CD14-positive monocyte (primary cell): ENCODE measurements around the gene DNM2. TPM values are rescaled to one million over a fixed set of nuclear protein-coding genes. Genes with fewer than 3 reads are reported as not detected.

Source experiments
- DNase-seq, 3 donors: peaks; one replicate each; pipeline ENCODE4 v3.0.0-alpha.2; 2011 to 2022
- H2AFZ ChIP-seq: 2 replicates; pipeline ENCODE4 v1.6.0; 2012; ENCODE audit warnings: mild to moderate bottlenecking, low read depth, low read length, inconsistent platforms; ENCODE audit not compliant: insufficient read depth, poor library complexity, severe bottlenecking
- H3K27ac ChIP-seq, 2 donors: 1 replicate in 1 of 2; 2 replicates in 1 of 2; pipeline ENCODE4 v1.5.1; 2012 to 2013; ENCODE audit warnings: low read length in 2 of 2, control low read depth in 1 of 2, inconsistent platforms in 1 of 2, low read depth in 1 of 2, mild to moderate bottlenecking in 1 of 2
- H3K27me3 ChIP-seq, 2 donors: one replicate each; pipeline versions ENCODE4 v1.6.0 to v1.6.1; 2011 to 2013; ENCODE audit warnings: low read length in 2 of 2; ENCODE audit not compliant: control insufficient read depth in 2 of 2, insufficient read depth in 2 of 2
- H3K36me3 ChIP-seq, 2 donors: replicated peaks in 1 of 2; 1 replicate in 1 of 2; 2 replicates in 1 of 2; pipeline versions ENCODE4 v1.5.1 to v1.6.1; 2012 to 2013; ENCODE audit warnings: low read length in 2 of 2, control low read depth in 1 of 2, inconsistent platforms in 1 of 2, mild to moderate bottlenecking in 1 of 2; ENCODE audit not compliant: insufficient read depth in 2 of 2, control insufficient read depth in 1 of 2
- H3K4me1 ChIP-seq, 2 donors: 1 replicate in 1 of 2; 2 replicates in 1 of 2; pipeline versions ENCODE4 v1.5.1 to v1.6.1; 2012 to 2013; ENCODE audit warnings: low read length in 2 of 2, control low read depth in 1 of 2, inconsistent platforms in 1 of 2, mild to moderate bottlenecking in 1 of 2, moderate library complexity in 1 of 2; ENCODE audit not compliant: insufficient read depth in 2 of 2, control insufficient read depth in 1 of 2
- H3K4me2 ChIP-seq: replicated peaks from 2 replicates; pipeline ENCODE3; 2012; ENCODE audit warnings: low read length, moderate library complexity, mild to moderate bottlenecking; ENCODE audit not compliant: poor library complexity, severe bottlenecking; ENCODE audit errors: extremely low read depth
- H3K4me3 ChIP-seq, 3 experiments: fragments of 200-600 bp in 1 of 3; sonication (generic) in 1 of 3; replicated peaks in 1 of 3; 1 replicate in 2 of 3; 2 replicates in 1 of 3; pipeline ENCODE4 v1.5.1; 2011 to 2013; ENCODE audit warnings: low read length in 3 of 3, mild to moderate bottlenecking in 3 of 3, control low read depth in 2 of 3, low read depth in 2 of 3, inconsistent platforms in 1 of 3, moderate library complexity in 1 of 3
- H3K79me2 ChIP-seq: 2 replicates; pipeline ENCODE4 v1.6.0; 2012; ENCODE audit warnings: mild to moderate bottlenecking, control low read depth, inconsistent platforms, low read length, moderate library complexity; ENCODE audit not compliant: insufficient read depth
- H3K9ac ChIP-seq: 2 replicates; pipeline ENCODE4 v1.6.0; 2017; ENCODE audit warnings: low read length, mild to moderate bottlenecking; ENCODE audit not compliant: insufficient read depth, poor library complexity, severe bottlenecking
- H3K9me3 ChIP-seq, 2 donors: replicated peaks in 1 of 2; 1 replicate in 1 of 2; 2 replicates in 1 of 2; pipeline versions ENCODE4 v1.5.1 to v1.6.1; 2012 to 2013; ENCODE audit warnings: low read length in 2 of 2, control low read depth in 1 of 2; ENCODE audit not compliant: control insufficient read depth in 1 of 2, insufficient read depth in 1 of 2
- H4K20me1 ChIP-seq: 2 replicates; pipeline ENCODE4 v1.6.0; 2012; ENCODE audit warnings: mild to moderate bottlenecking, low read length, control low read depth, moderate library complexity; ENCODE audit not compliant: insufficient read depth
- H3K27ac Mint-ChIP-seq, 7 donors: one replicate each; pipeline ENCODE4 v1.8.0; 2020; ENCODE audit warnings: mild to moderate bottlenecking in 7 of 7, mixed read lengths in 7 of 7, moderate library complexity in 6 of 7, inconsistent platforms in 2 of 7
- H3K27me3 Mint-ChIP-seq, 3 donors: one replicate each; pipeline ENCODE4 v1.8.0; 2021 to 2022; ENCODE audit warnings: low read depth in 3 of 3, mild to moderate bottlenecking in 3 of 3, mixed read lengths in 3 of 3, moderate library complexity in 3 of 3, inconsistent platforms in 1 of 3
- H3K36me3 Mint-ChIP-seq, 2 donors: one replicate each; pipeline ENCODE4 v1.8.0; 2020; ENCODE audit warnings: mixed read lengths in 2 of 2, inconsistent platforms in 1 of 2, mild to moderate bottlenecking in 1 of 2
- H3K4me1 Mint-ChIP-seq: one replicate; pipeline ENCODE4 v1.8.0; 2020; ENCODE audit warnings: mild to moderate bottlenecking, mixed read lengths
- H3K4me3 Mint-ChIP-seq, 2 donors: one replicate each; pipeline ENCODE4 v1.8.0; 2020; ENCODE audit warnings: mild to moderate bottlenecking in 2 of 2, mixed read lengths in 2 of 2, moderate library complexity in 1 of 2
- H3K9me3 Mint-ChIP-seq, 7 donors: one replicate each; pipeline ENCODE4 v1.8.0; 2020 to 2022; ENCODE audit warnings: mixed read lengths in 7 of 7, mild to moderate bottlenecking in 6 of 7, moderate library complexity in 6 of 7, inconsistent platforms in 2 of 7
- WGBS: methylation state at CpG from one replicate; pipeline ENCODE4 v1.1.5; 2013; ENCODE audit warnings: missing lambda C conversion rate; ENCODE audit not compliant: insufficient coverage; 5-methylcytosine and 5-hydroxymethylcytosine counted together
- intact Hi-C, 2 donors: fragments of 100-400 bp; cut with micrococcal nuclease; formaldehyde crosslinking; loops; one replicate each; pipeline versions ENCODE4 v1.15.0 to v1.15.1; 2023
- polyA plus RNA-seq, 3 donors: library from polyadenylated mRNA; depleted of rRNA in 1 of 3; unstranded in 2 of 3; stranded (reverse) in 1 of 3; fragments of 300-500 nt in 2 of 3; fragments of >200 nt in 1 of 3; fragmentation: Illumina TruSeq in 2 of 3; gene quantifications; 1 replicate in 2 of 3; 2 replicates in 1 of 3; pipeline ENCODE4 v1.2.3, GENCODE V29; 2012 to 2021
- TF ChIP-seq, protein P1 (sequence below): fragments of 200-600 bp; IDR thresholded peaks from one replicate; pipeline ENCODE4 v1.8.0; 2022; ENCODE audit warnings: antibody characterized with exemption, mild to moderate bottlenecking

Gene DNM2
- polyA plus RNA-seq, 3 donors: 53.0 to 186 (median 69.5) TPM

DNA sequence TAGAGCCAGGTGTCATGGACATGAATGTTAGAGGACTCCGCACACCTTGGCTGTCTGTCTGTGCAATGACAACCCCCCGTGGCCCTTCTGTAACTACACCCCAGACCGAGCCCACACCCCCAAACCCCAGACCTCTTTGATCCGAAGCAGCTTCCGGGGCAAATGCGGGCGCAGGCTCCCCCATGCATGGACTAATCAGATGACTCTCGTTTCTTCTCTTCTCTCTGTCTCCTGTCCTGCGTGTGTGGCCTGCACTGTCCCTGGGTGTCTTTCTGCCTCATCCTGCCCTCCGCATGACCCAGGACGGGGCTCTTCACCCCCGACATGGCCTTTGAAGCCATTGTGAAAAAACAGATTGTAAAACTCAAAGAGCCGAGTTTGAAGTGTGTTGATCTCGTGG, 79.2 kb downstream of the DNM2 start:
- peak overlapping the region in 2 of 7 donors; percentile 81 to 84 for H3K27ac Mint-ChIP-seq
- no peaks in the 10 kb centered on the region for H3K4me1 Mint-ChIP-seq
- no peaks in the 10 kb centered on the region for H3K27me3 ChIP-seq
- no peak for DNase-seq
- H3K9me3 Mint-ChIP-seq: peaks cover 0 to 2% (median 0%) of the 10 kb centered on the region in 7 donors
- H3K4me3 Mint-ChIP-seq: no peak overlapping the region
- H3K4me3 ChIP-seq: no peak overlapping the region
- no peak overlapping the region for H3K9ac ChIP-seq
- no peak overlapping the region for H3K4me2 ChIP-seq
- peaks cover 73 to 97% of the 10 kb centered on the region in 2 donors for H3K36me3 Mint-ChIP-seq
- peaks cover 8% of the 10 kb centered on the region for H3K79me2 ChIP-seq
- H3K27ac ChIP-seq: no peak overlapping the region
- 95% methylated on average over 13 of the region's 14 CpGs for WGBS
- TF ChIP-seq, protein P1, sequence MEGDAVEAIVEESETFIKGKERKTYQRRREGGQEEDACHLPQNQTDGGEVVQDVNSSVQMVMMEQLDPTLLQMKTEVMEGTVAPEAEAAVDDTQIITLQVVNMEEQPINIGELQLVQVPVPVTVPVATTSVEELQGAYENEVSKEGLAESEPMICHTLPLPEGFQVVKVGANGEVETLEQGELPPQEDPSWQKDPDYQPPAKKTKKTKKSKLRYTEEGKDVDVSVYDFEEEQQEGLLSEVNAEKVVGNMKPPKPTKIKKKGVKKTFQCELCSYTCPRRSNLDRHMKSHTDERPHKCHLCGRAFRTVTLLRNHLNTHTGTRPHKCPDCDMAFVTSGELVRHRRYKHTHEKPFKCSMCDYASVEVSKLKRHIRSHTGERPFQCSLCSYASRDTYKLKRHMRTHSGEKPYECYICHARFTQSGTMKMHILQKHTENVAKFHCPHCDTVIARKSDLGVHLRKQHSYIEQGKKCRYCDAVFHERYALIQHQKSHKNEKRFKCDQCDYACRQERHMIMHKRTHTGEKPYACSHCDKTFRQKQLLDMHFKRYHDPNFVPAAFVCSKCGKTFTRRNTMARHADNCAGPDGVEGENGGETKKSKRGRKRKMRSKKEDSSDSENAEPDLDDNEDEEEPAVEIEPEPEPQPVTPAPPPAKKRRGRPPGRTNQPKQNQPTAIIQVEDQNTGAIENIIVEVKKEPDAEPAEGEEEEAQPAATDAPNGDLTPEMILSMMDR: no peak
- peaks cover 86 to 100% of the 10 kb centered on the region in 2 donors for H3K36me3 ChIP-seq
- no peaks in the 10 kb centered on the region for H3K9me3 ChIP-seq
- H3K4me1 ChIP-seq: no peaks in the 10 kb centered on the region
- H4K20me1 ChIP-seq: peaks cover 10% of the 10 kb centered on the region
- intact Hi-C loops: no loop called here
- H2AFZ ChIP-seq: no peak overlapping the region
- H3K27me3 Mint-ChIP-seq: peaks cover 0 to 1% (median 0%) of the 10 kb centered on the region in 3 donors

DNA sequence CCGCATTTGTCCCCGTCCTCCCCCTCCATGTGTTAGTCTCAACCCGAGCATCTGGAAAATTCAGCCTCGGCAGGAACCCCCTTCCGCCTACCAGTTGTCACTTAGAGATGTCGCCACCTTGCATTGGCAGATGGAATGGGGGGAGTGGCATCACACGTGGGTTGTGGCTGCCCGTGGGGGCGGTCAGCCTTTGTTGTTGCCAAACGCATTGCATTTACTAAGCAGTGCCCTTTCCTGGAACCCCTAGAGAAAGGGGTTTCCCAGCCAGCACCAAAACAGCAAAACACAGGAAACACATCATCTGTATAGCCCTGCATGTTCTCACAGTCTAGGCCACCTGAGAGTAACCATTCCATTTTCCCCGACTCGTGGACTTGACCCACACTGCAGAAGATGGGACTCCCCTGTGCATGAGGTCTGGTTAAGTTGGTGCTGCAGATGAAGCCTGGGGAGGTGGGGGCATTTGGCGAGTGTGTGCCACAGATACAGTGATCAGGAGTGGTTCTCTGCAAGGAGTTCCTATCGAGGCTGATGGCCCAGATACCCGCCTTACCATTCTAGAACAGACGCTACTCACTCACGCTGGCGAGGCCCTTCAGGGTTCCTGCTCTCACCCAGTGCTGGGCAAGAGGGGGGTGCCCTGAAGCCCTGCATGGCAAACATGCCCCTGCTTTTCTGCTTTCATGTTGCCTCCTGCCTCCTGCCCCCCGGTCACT, 79.8 kb downstream of the DNM2 start:
- no peak overlapping the region for H3K4me3 ChIP-seq
- peaks cover 0 to 2% (median 0%) of the 10 kb centered on the region in 7 donors for H3K9me3 Mint-ChIP-seq
- peaks cover 86 to 100% of the 10 kb centered on the region in 2 donors for H3K36me3 ChIP-seq
- peaks cover 77 to 98% of the 10 kb centered on the region in 2 donors for H3K36me3 Mint-ChIP-seq
- no peaks in the 10 kb centered on the region for H3K4me1 ChIP-seq
- peak overlapping the region in 2 of 7 donors; percentile 81 to 84 for H3K27ac Mint-ChIP-seq
- WGBS: 87% methylated on average over 16 of the region's 19 CpGs
- peaks cover 10% of the 10 kb centered on the region for H4K20me1 ChIP-seq
- intact Hi-C loops: no loop called here
- DNase-seq: no peak
- H3K27me3 Mint-ChIP-seq: peaks cover 0 to 1% (median 0%) of the 10 kb centered on the region in 3 donors
- TF ChIP-seq, protein P1: no peak
- no peak overlapping the region for H3K9ac ChIP-seq
- no peaks in the 10 kb centered on the region for H3K27me3 ChIP-seq
- H3K79me2 ChIP-seq: peaks cover 5% of the 10 kb centered on the region
- no peak overlapping the region for H3K4me3 Mint-ChIP-seq
- no peaks in the 10 kb centered on the region for H3K4me1 Mint-ChIP-seq
- no peaks in the 10 kb centered on the region for H3K9me3 ChIP-seq
- peak overlapping the region in 1 of 2 donors; percentile 8 for H3K27ac ChIP-seq
- H3K4me2 ChIP-seq: no peak overlapping the region
- no peak overlapping the region for H2AFZ ChIP-seq
